BJ (cell line): ENCODE measurements around the gene APOBEC3H. TPM values are rescaled to one million over a fixed set of nuclear protein-coding genes. Genes with fewer than 3 reads are reported as not detected.

Experiments used
- CTCF ChIA-PET: fragments of 350-600 bp; formaldehyde crosslinking; extraction: SDS; loops from one replicate; lab custom pipeline; 2021; ENCODE audit warnings: antibody characterized with exemption, inconsistent platforms; lab: Yijun Ruan, JAX
- POLR2A ChIA-PET: fragments of 300-600 bp; sonication (Branson Sonifier 250); formaldehyde crosslinking; extraction: SDS; loops from one replicate; lab custom pipeline; 2021; ENCODE audit warnings: antibody characterized with exemption; lab: Charles Lee
- DNase-seq: peaks from one replicate; pipeline ENCODE4 v3.0.0-alpha.2; 2011; ENCODE audit warnings: low read depth
- H3K27me3 ChIP-seq: 2 replicates; pipeline ENCODE4 v1.6.0; 2011; ENCODE audit warnings: low read length; ENCODE audit not compliant: control insufficient read depth, insufficient read depth
- H3K36me3 ChIP-seq: 2 replicates; pipeline ENCODE4 v1.5.1; 2011; ENCODE audit warnings: low read length; ENCODE audit not compliant: control insufficient read depth, insufficient read depth
- H3K4me3 ChIP-seq: 2 replicates; pipeline ENCODE4 v1.5.1; 2011; ENCODE audit warnings: low read depth, mild to moderate bottlenecking, control low read depth, low read length
- CTCF ChIP-seq: IDR thresholded peaks from 2 replicates; pipeline ENCODE4 v1.5.1; 2011; ENCODE audit warnings: low read depth, mild to moderate bottlenecking, control low read depth, inconsistent platforms, low read length, moderate library complexity; ENCODE audit not compliant: insufficient read depth
- polyA plus RNA-seq: library from polyadenylated mRNA; depleted of rRNA; stranded (reverse); fragments of >200 nt; gene quantifications from 2 replicates; pipeline ENCODE4 v1.2.3, GENCODE V29; 2011

APOBEC3H gene
- polyA plus RNA-seq, 1 experiment = 0.10 TPM

GRCh38 chr22:39103431-39103830 is 6.4 kb downstream of the APOBEC3H start:
- CTCF ChIA-PET = no interaction called here
- TF ChIP-seq CTCF = no peak
- Histone ChIP-seq H3K36me3 (no peaks in the 10 kb centered on the region), H3K27me3 (peaks cover 3% of the 10 kb centered on the region), H3K4me3 (no peak overlapping the region)
- DNase-seq = no peak
- POLR2A ChIA-PET = no interaction called here

- no peaks in the 10 kb centered on the region for H3K36me3 ChIP-seq
- no peak overlapping the region for H3K4me3 ChIP-seq
- no peak for DNase-seq
- no peak for TF ChIP-seq CTCF
- H3K27me3 ChIP-seq = peaks cover 6% of the 10 kb centered on the region
- ChIA-PET CTCF (interaction anchor here (1.1 kb wide), 1 partner anchor 17 kb away, joined by 3 read pairs; no protein-coding TSS in a partner anchor), POLR2A (no interaction called here)
These were observed 9.3 kb downstream of the APOBEC3H start for GRCh38 chr22:39106326-39106725.

GRCh38 chr22:39108487-39108886 is 11.4 kb downstream of the APOBEC3H start:
- TF ChIP-seq CTCF = no peak
- DNase-seq = no peak
- Histone ChIP-seq H3K27me3 (peaks cover 4% of the 10 kb centered on the region), H3K4me3 (no peak overlapping the region), H3K36me3 (no peaks in the 10 kb centered on the region)
- POLR2A ChIA-PET = no interaction called here
- CTCF ChIA-PET = interaction anchor here (0.5 to 2.2 kb wide), 3 partner anchors 14 to 239 kb away, joined by 3 to 7 read pairs (median 7); no protein-coding TSS in a partner anchor

- H3K27me3 ChIP-seq = peaks cover 7% of the 10 kb centered on the region
- ChIA-PET POLR2A (no interaction called here), CTCF (interaction anchor here (0.6 to 2.2 kb wide), 4 partner anchors 9 to 343 kb away, joined by 3 to 7 read pairs (median 5); no protein-coding TSS in a partner anchor)
- no peak overlapping the region for H3K4me3 ChIP-seq
- no peaks in the 10 kb centered on the region for H3K36me3 ChIP-seq
- no peak for DNase-seq
- no peak for TF ChIP-seq CTCF
These were observed 12.3 kb downstream of the APOBEC3H start for GRCh38 chr22:39109361-39109760.

- no peak for TF ChIP-seq CTCF
- Histone ChIP-seq H3K4me3 (no peak overlapping the region), H3K36me3 (no peaks in the 10 kb centered on the region), H3K27me3 (peaks cover 10% of the 10 kb centered on the region)
- ChIA-PET CTCF (interaction anchor here (1.0 to 1.6 kb wide), 4 partner anchors 8 to 345 kb away, joined by 3 to 4 read pairs (median 4); no protein-coding TSS in a partner anchor), POLR2A (no interaction called here)
- DNase-seq = no peak
These were observed 13.9 kb downstream of the APOBEC3H start for GRCh38 chr22:39110631-39111561.
